HCT116 (cell line): ENCODE data around the gene KSR1. TPM values are rescaled to one million over a fixed set of nuclear protein-coding genes. Genes with fewer than 3 reads are reported as not detected.

Source experiments
- ATAC-seq: fragments of 200-7000 bp; cut with Tn5 transposase; 2 replicates; pipeline ENCODE4 v1.9.1; 2020; ENCODE audit warnings: mild to moderate bottlenecking, moderate library complexity
- BruUV-seq: library from RNA; stranded (reverse); fragments of 400-500 nt; replicated peaks from 2 replicates; lab custom pipeline; 2021; lab: Mats Ljungman, UMichigan
- CTCF ChIA-PET: fragments of 300-600 bp; sonication (Branson Sonifier 250); formaldehyde crosslinking; loops from one replicate; lab custom pipeline; 2021; ENCODE audit warnings: antibody characterized with exemption; lab: Charles Lee
- POLR2A ChIA-PET: fragments of 300-600, 350-600 bp; sonication (Branson Sonifier 250); formaldehyde crosslinking; loops from one replicate; lab custom pipeline; 2021; ENCODE audit warnings: antibody characterized with exemption; lab: Charles Lee
- RAD21 ChIA-PET, 2 experiments: fragments of 300-600 bp; sonication (Branson Sonifier 250); formaldehyde crosslinking; loops; one replicate each; lab custom pipeline; 2023; ENCODE audit warnings: low total read pairs in 2 of 2; ENCODE audit not compliant: uncharacterized antibody in 2 of 2, unreplicated experiment in 2 of 2, low non-redundant PET in 1 of 2; lab: Charles Lee
- DNase-seq: peaks from one replicate; pipeline ENCODE4 v3.0.0-alpha.2; 2010; ENCODE audit warnings: low read depth, low spot score
- H2AFZ ChIP-seq: fragments of 200-600 bp; shearing (Covaris generic), sonication (generic); 2 replicates; pipeline ENCODE4 v1.6.1; 2017; ENCODE audit warnings: low read depth, mixed run types, mixed read lengths, antibody characterized with exemption, low read length; ENCODE audit not compliant: poor library complexity, severe bottlenecking
- H3K27ac ChIP-seq: 2 replicates; pipeline ENCODE4 v1.5.1; 2012; ENCODE audit warnings: low read depth, low read length
- H3K27me3 ChIP-seq: fragments of 200-600 bp; sonication (generic); 2 replicates; pipeline ENCODE4 v1.6.1; 2016; ENCODE audit warnings: mixed run types, low read length, mixed read lengths; ENCODE audit not compliant: insufficient read depth
- H3K36me3 ChIP-seq, 2 experiments: fragments of 200-500 bp in 1 of 2; fragments of 200-600 bp in 1 of 2; sonication (Bioruptor generic) in 1 of 2; sonication (generic) in 1 of 2; 2 replicates each; pipeline versions ENCODE4 v1.5.1 to v1.6.1; 2014 to 2016; ENCODE audit warnings: low read length in 2 of 2, inconsistent platforms in 1 of 2, mixed read lengths in 1 of 2, mixed run types in 1 of 2; ENCODE audit not compliant: insufficient read depth in 2 of 2, control insufficient read depth in 1 of 2
- H3K4me1 ChIP-seq, 2 experiments: fragments of 200-600 bp in 1 of 2; sonication (generic) in 1 of 2; 2 replicates each; pipeline versions ENCODE4 v1.5.1 to v1.6.1; 2012 to 2017; ENCODE audit warnings: low read length in 2 of 2, inconsistent platforms in 1 of 2, mild to moderate bottlenecking in 1 of 2, mixed read lengths in 1 of 2, mixed run types in 1 of 2, moderate library complexity in 1 of 2; ENCODE audit not compliant: insufficient read depth in 2 of 2, control insufficient read depth in 1 of 2
- H3K4me2 ChIP-seq: fragments of 200-600 bp; sonication (generic); 2 replicates; pipeline ENCODE4 v1.6.1; 2017; ENCODE audit warnings: mixed run types, low read length, mixed read lengths
- H3K4me3 ChIP-seq, 2 experiments: fragments of 200-600 bp in 1 of 2; sonication (generic) in 1 of 2; replicated peaks in 1 of 2; 2 replicates each; pipeline ENCODE4 v1.5.1; 2011 to 2016; ENCODE audit warnings: low read length in 2 of 2, control low read depth in 1 of 2, low read depth in 1 of 2, mild to moderate bottlenecking in 1 of 2, mixed read lengths in 1 of 2, mixed run types in 1 of 2
- H3K79me2 ChIP-seq: fragments of 200-600 bp; sonication (generic); 2 replicates; pipeline ENCODE4 v1.6.1; 2017; ENCODE audit warnings: mild to moderate bottlenecking, mixed run types, low read length, moderate library complexity, mixed read lengths; ENCODE audit not compliant: insufficient read depth
- H3K9ac ChIP-seq: fragments of 200-600 bp; sonication (generic); 2 replicates; pipeline ENCODE4 v1.6.1; 2016; ENCODE audit warnings: low read length, mixed read lengths
- H3K9me2 ChIP-seq: fragments of 200-600 bp; sonication (generic), shearing (Covaris generic); 2 replicates; pipeline ENCODE4 v1.6.1; 2017; ENCODE audit warnings: mixed run types, mild to moderate bottlenecking, moderate library complexity; ENCODE audit not compliant: insufficient read depth
- H3K9me3 ChIP-seq, 2 experiments: fragments of 200-500 bp in 1 of 2; fragments of 200-600 bp in 1 of 2; sonication (Bioruptor generic) in 1 of 2; sonication (generic) in 1 of 2; 2 replicates each; pipeline ENCODE4 v1.6.1; 2014 to 2017; ENCODE audit warnings: low read length in 2 of 2, mixed read lengths in 2 of 2, inconsistent platforms in 1 of 2, low read depth in 1 of 2, mild to moderate bottlenecking in 1 of 2, mixed run types in 1 of 2, moderate library complexity in 1 of 2; ENCODE audit not compliant: control insufficient read depth in 1 of 2, insufficient read depth in 1 of 2
- H4K20me1 ChIP-seq: fragments of 200-600 bp; sonication (generic), shearing (Covaris generic); 2 replicates; pipeline ENCODE4 v1.6.1; 2017; ENCODE audit warnings: mixed run types, mild to moderate bottlenecking, moderate library complexity; ENCODE audit not compliant: insufficient read depth
- ATF3 ChIP-seq: IDR thresholded peaks from 2 replicates; pipeline ENCODE4 v1.6.1; 2012
- CBX3 ChIP-seq: IDR thresholded peaks from 2 replicates; pipeline ENCODE4 v1.6.1; 2012; ENCODE audit warnings: low read depth
- CTCF ChIP-seq, 3 experiments: fragments of 200-600 bp in 1 of 3; sonication (generic) in 1 of 3; IDR thresholded peaks in 2 of 3; conservative IDR thresholded peaks in 1 of 3; 2 replicates each; pipeline ENCODE4 v1.5.1; 2012 to 2017; ENCODE audit warnings: low read depth in 2 of 3, low read length in 2 of 3, antibody characterized with exemption in 1 of 3, borderline replicate concordance in 1 of 3, control low read depth in 1 of 3, mild to moderate bottlenecking in 1 of 3, mixed read lengths in 1 of 3, mixed run types in 1 of 3, moderate library complexity in 1 of 3; ENCODE audit not compliant: insufficient read depth in 1 of 3
- EZH2phosphoT487 ChIP-seq: fragments of 200-600 bp; IDR thresholded peaks from 2 replicates; pipeline ENCODE4 v1.6.1; 2018; ENCODE audit warnings: antibody characterized with exemption, borderline replicate concordance
- JUND ChIP-seq: IDR thresholded peaks from 2 replicates; pipeline ENCODE4 v1.6.1; 2012
- MAX ChIP-seq: IDR thresholded peaks from 2 replicates; pipeline ENCODE4 v1.6.1; 2012
- POLR2A ChIP-seq: IDR thresholded peaks from 2 replicates; pipeline ENCODE4 v1.7.0; 2011; ENCODE audit warnings: borderline replicate concordance; ENCODE audit not compliant: insufficient read depth, insufficient read length; ENCODE audit errors: extremely low read depth
- SP1 ChIP-seq: IDR thresholded peaks from 2 replicates; pipeline ENCODE4 v1.6.1; 2012; ENCODE audit warnings: low read depth
- TCF7L2 ChIP-seq: IDR thresholded peaks from 2 replicates; pipeline ENCODE4 v1.7.0; 2011; ENCODE audit warnings: borderline replicate concordance, inconsistent platforms; ENCODE audit not compliant: insufficient read depth, insufficient read length; ENCODE audit errors: extremely low read depth
- ZFX ChIP-seq: fragments of 450-650 bp; IDR thresholded peaks from 2 replicates; pipeline ENCODE4 v1.6.1; 2017
- ZNF274 ChIP-seq: fragments of 200-500 bp; sonication (Bioruptor generic); IDR thresholded peaks from 2 replicates; pipeline ENCODE4 v1.6.1; 2014; ENCODE audit warnings: mild to moderate bottlenecking, low read depth, low read length, inconsistent platforms
- intact Hi-C: fragments of 100-400 bp; cut with micrococcal nuclease; formaldehyde crosslinking; loops from 2 replicates; pipeline ENCODE4 v1.10.0; 2022
- total RNA-seq: library from RNA; stranded (reverse); gene quantifications from one replicate; pipeline ENCODE4 v1.2.1, GENCODE V29; 2021; ENCODE audit not compliant: unreplicated experiment

Gene KSR1
- total RNA-seq, 1 experiment from 2014 or later = 16.5 TPM

GRCh38 chr17:27415120-27415795 is 41.0 kb upstream of the KSR1 start:
- no peaks in the 10 kb centered on the region for H3K9me3 ChIP-seq
- no peak overlapping the region for H3K4me3 ChIP-seq
- TF ChIP-seq TCF7L2 = no peak
- H2AFZ ChIP-seq = no peak overlapping the region
- intact Hi-C loops = no loop called here
- no TSS peak for BruUV-seq
- no peaks in the 10 kb centered on the region for H3K27me3 ChIP-seq
- no peaks in the 10 kb centered on the region for H3K4me1 ChIP-seq
- CTCF ChIA-PET = interaction anchor here (1.2 kb wide), 1 partner anchor 184 kb away, joined by 6 read pairs; no protein-coding TSS in a partner anchor
- no peak overlapping the region for H3K27ac ChIP-seq
- ATAC-seq = no peak
- H3K9ac ChIP-seq = no peak overlapping the region
- RAD21 ChIA-PET = no interaction called here
- H4K20me1 ChIP-seq = no peaks in the 10 kb centered on the region
- H3K36me3 ChIP-seq = no peaks in the 10 kb centered on the region
- DNase-seq = no peak
- no peaks in the 10 kb centered on the region for H3K9me2 ChIP-seq
- H3K79me2 ChIP-seq = no peaks in the 10 kb centered on the region
- POLR2A ChIA-PET = no interaction called here
- H3K4me2 ChIP-seq = no peak overlapping the region

- no peaks in the 10 kb centered on the region for H3K36me3 ChIP-seq
- ATAC-seq (no peak), DNase-seq (no peak)
- H3K9ac ChIP-seq = no peak overlapping the region
- no peak overlapping the region for H2AFZ ChIP-seq
- H3K9me3 ChIP-seq = no peaks in the 10 kb centered on the region
- no TSS peak for BruUV-seq
- no peak for TF ChIP-seq ZFX
- TF ChIP-seq POLR2A = no peak
- no peak for TF ChIP-seq JUND
- TF ChIP-seq SP1 = no peak
- TF ChIP-seq MAX = no peak
- TF ChIP-seq EZH2phosphoT487 = no peak
- no peak for TF ChIP-seq CBX3
- no peak for TF ChIP-seq CTCF (IDR thresholded peaks at IDR 0.05 in 2 of 3, conservative IDR thresholded peaks at IDR 0.05 in 1 of 3; ENCODE audit: borderline replicate concordance in 1 of 3, insufficient read depth in 1 of 3, low read depth in 2 of 3, low read length in 2 of 3)
- no peak for TF ChIP-seq ZNF274
- TF ChIP-seq ATF3 = no peak
- H3K9me2 ChIP-seq = no peaks in the 10 kb centered on the region
- no peaks in the 10 kb centered on the region for H4K20me1 ChIP-seq
- H3K4me1 ChIP-seq = no peaks in the 10 kb centered on the region
- no peak overlapping the region for H3K27ac ChIP-seq
- RAD21 ChIA-PET = no interaction called here
- no peak overlapping the region for H3K4me3 ChIP-seq
- CTCF ChIA-PET = no interaction called here
- H3K4me2 ChIP-seq = no peak overlapping the region
- H3K27me3 ChIP-seq = no peaks in the 10 kb centered on the region
- H3K79me2 ChIP-seq = no peaks in the 10 kb centered on the region
- POLR2A ChIA-PET = no interaction called here
- intact Hi-C loops = no loop called here
Measured at GRCh38 chr17:27417596-27418365, 38.5 kb upstream of the KSR1 start.
